GM12872 (cell line): ENCODE measurements around the gene SPACA6.

Source experiments
- TF ChIP-seq, protein P1 (sequence below): IDR thresholded peaks from 3 replicates; pipeline ENCODE4 v1.5.1; 2011; ENCODE audit warnings: low read depth, mild to moderate bottlenecking, low read length, moderate library complexity; ENCODE audit not compliant: insufficient read depth

Gene SPACA6

DNA sequence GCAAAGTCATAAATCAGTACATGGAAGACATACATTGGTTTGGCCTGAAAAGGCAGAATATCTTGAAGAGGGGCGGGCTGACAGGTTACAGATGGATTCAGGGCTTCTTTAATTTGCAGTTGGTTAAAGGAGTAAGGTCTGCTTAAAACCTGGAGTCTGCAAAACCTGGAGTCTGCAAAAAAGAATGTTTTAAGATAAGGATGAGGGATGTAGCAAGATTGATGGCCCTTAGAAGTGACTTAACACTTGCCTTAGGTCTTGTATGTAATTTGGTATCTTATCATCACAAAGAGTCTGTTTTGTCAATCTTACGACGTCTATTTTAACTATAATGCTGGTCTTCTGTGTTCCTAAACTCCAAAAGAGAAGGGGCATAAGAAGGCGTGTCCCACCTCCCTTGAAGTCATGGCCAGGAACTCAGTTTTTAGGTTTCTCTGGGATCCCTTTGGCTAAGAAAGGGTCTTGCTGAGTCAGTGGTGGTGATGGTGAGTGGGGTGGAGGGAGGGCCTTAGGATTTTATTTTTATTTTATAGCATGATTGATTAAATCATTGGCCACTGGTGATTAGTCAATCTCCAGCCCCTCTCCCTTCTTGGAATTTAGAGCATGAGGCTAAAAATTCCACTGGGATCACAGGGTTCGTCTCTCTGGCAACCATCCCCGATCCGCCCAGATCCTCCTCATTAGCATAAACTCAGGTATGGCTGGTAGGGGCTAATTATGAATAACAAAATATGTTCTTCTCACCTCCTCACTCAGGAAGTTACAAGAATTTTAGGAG lies 40.8 kb downstream of the SPACA6 start:
- TF ChIP-seq, protein P1, sequence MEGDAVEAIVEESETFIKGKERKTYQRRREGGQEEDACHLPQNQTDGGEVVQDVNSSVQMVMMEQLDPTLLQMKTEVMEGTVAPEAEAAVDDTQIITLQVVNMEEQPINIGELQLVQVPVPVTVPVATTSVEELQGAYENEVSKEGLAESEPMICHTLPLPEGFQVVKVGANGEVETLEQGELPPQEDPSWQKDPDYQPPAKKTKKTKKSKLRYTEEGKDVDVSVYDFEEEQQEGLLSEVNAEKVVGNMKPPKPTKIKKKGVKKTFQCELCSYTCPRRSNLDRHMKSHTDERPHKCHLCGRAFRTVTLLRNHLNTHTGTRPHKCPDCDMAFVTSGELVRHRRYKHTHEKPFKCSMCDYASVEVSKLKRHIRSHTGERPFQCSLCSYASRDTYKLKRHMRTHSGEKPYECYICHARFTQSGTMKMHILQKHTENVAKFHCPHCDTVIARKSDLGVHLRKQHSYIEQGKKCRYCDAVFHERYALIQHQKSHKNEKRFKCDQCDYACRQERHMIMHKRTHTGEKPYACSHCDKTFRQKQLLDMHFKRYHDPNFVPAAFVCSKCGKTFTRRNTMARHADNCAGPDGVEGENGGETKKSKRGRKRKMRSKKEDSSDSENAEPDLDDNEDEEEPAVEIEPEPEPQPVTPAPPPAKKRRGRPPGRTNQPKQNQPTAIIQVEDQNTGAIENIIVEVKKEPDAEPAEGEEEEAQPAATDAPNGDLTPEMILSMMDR, result no peak

- TF ChIP-seq, protein P1, result no peak
Measured at GRCh38 chr19:51735759-51736449, 42.8 kb downstream of the SPACA6 start.

DNA sequence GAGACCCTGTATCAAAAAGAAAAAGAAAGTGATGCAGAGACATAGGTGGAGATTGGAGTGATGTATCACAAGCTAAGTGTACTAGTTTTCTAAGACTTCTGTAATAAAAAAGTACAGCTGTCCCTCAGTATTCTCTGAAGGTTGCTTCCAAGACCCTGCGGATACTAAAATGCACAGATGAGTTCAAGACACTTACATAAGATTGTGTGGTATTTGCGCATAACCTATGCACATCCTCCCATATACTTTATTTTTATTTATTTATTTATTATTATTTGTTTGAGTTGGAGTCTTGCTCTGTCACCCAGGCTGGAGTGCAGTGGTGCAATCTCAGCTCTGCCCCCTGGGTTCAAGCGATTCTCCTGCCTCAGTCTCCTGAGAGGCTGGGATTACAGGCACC lies 44.3 kb downstream of the SPACA6 start:
- TF ChIP-seq, protein P1, result no peak

DNA sequence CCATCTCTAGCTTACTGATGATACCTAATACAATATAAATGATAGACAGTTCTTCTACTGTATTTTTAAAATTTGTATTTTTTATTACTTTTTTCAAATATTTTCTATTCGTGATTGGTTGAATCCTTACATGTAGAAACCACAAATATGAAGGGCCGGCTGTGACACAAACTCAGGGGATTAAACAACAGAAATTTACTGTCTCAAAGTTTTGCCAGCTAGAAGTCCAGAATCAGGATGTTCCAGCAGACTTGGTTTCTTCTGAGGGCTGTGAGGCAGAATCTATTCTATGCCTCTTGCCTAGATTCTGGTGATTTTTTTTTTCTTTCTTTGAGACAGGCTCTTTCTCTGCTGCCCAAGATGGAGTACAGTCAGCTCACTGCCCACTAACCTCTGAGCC lies 44.8 kb downstream of the SPACA6 start:
- TF ChIP-seq, protein P1, result no peak

- TF ChIP-seq, protein P1, result no peak
Measured at GRCh38 chr19:51739466-51740213, 46.5 kb downstream of the SPACA6 start.

DNA sequence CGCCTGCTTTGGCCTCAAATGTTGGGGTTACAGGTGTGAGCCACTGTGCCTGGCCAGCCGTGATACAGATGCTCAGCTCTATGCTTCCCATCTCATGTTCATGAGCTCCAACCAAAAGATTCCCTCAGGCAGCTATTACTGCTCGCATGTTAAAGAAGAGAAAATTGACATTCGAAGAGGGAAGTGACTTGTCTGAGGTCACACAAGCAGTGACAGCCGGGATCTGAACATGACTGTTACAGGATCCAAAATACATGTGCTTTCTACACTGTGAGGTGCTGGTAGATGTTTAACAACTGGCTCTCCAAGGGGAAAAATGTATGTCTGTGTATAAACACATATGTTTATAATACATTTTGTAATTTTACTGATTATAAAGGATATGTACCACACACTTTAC lies 47.2 kb downstream of the SPACA6 start:
- TF ChIP-seq, protein P1, result no peak

- TF ChIP-seq, protein P1, result no peak
Measured at GRCh38 chr19:51742789-51743188, 49.7 kb downstream of the SPACA6 start.
